GM19193 (cell line): ENCODE results near the gene LGI1.

Experiments
- POLR2A ChIP-seq: IDR thresholded peaks from 4 replicates; pipeline ENCODE4 v1.6.1; 2011; ENCODE audit not compliant: insufficient read depth, insufficient read length; ENCODE audit errors: extremely low read depth

LGI1 gene

DNA sequence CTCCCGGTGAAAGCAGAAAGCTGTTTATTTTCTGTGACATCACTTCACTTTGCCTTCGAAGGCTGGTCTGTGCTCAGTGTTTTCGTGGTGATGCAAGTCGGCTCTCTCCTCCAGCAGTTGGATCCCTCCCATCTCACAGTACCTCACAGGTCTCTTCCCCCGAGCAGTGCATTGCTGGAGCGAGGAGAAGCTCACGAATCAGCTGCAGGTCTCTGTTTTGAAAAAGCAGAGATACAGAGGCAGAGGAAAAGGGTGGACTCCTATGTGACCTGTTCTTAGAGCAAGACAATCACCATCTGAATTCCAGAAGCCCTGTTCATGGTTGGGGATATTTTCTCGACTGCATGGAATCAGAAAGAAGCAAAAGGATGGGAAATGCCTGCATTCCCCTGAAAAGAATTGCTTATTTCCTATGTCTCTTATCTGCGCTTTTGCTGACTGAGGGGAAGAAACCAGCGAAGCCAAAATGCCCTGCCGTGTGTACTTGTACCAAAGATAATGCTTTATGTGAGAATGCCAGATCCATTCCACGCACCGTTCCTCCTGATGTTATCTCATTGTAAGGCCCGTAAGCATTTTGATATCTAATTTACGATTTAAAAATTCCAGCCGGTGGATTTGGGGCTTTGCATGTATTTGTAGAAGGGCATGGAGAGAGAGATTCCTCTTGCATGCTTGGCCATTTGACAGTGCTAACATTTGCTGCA lies at the start of gene LGI1:
TSS of gene LGI1 (plus strand) at position 136 of the 707 bp plus-strand sequence. CDS start at position 345, 209 bp downstream.
- no peak for TF ChIP-seq POLR2A

DNA sequence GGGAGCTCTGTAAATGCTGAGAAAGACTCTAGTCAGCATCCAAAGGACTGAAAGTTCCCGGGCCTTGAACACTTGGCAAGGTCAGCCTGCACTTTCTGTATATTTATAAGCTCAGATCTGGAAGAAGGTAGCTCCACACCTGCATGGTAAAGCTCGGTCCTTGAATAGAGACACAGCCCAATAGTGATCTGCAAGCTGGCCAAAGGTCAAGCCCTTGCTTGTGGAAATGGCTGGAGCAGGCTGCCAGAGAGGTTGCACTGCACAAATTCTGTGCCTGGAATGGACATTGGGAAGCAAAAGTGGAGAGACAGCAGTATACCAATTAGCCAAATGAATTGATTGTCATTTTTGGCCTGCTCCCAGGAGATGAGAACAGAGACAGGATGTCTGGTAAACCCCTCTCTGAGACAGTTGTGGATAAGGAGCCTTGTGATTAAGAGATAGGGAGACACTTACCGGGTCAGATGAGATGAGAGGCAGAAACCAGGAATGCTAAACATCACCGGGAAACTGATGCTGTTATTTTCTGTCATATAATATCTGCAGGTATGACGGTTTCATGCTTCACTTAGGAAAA lies 47.3 kb upstream of the LGI1 start:
- TF ChIP-seq POLR2A: no peak

DNA sequence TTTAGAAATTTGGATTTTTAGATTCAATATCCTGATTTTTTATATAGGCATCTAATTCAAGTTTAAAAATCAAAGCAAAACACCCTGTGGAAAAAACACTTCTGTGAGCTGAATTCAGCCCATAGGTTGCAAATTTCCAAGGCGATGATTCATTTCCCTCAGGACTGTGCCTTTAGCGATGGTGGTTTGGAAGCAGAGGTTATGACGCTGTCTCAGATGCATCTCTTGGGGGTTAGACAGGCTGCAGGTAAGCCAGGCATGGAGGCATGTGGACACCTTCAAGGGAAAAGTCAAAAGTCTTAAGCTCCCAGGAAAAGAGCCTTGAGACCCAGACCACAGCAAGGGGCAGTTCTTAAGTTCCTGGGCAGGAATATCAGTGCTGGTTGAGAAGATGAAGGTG lies 45.8 kb upstream of the LGI1 start:
- TF ChIP-seq POLR2A: no peak

DNA sequence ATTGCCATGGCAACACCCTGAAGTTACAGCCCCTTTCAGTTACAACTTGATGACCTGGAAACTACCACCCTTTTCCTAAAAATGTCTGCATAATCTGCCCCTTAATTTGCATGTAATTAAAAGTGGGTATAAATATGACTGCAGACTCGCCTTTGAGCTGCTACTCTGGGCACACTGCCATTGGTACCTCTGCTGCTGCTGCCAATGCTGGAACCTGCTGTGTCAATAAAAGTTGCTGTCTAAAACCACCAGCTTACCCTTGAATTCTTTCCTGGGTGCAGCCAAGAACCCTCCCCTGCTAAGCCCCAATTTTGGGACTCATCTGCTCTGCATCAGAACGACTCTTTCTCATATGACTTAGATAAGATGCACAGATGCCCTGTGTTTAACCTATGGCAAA lies 45.1 kb upstream of the LGI1 start:
- TF ChIP-seq POLR2A: no peak

DNA sequence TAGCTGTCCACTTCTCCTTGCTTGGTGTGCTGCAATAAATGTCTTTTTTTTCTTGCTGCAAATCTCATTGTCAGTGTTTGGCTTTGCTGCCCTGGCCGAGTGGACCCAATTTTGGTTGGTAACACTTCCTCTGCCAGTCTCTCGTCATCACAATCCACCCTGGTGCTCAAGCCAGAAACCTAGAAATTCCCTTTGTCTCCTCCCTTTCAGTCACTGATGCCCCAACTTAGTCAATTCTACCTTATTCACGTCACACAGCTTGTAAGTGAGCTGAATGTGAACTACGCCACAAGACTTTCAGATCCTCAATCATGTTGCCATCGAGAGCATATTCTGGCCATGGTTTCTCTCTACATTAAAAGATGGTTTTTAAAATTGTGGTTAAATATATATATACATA lies 42.4 kb upstream of the LGI1 start:
- no peak for TF ChIP-seq POLR2A

DNA sequence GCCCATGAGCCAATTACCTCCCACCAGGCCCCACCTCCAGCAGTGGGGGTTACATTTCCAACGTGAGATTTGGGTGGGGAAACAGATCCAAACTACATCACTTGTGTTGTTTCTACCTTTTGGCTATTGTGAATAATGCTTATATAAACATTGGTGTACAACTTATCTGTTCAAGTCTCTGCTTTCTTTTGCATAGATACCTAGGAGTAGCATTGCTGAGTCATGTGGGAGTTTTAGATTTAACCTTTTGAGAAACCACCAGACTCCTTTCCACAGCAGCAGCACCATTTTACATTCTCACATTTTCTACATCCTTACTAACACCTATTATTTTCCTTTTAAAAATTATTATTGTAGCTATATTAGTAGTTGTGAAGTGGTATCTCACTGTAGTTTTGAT lies 41.0 kb upstream of the LGI1 start:
- TF ChIP-seq POLR2A: no peak

DNA sequence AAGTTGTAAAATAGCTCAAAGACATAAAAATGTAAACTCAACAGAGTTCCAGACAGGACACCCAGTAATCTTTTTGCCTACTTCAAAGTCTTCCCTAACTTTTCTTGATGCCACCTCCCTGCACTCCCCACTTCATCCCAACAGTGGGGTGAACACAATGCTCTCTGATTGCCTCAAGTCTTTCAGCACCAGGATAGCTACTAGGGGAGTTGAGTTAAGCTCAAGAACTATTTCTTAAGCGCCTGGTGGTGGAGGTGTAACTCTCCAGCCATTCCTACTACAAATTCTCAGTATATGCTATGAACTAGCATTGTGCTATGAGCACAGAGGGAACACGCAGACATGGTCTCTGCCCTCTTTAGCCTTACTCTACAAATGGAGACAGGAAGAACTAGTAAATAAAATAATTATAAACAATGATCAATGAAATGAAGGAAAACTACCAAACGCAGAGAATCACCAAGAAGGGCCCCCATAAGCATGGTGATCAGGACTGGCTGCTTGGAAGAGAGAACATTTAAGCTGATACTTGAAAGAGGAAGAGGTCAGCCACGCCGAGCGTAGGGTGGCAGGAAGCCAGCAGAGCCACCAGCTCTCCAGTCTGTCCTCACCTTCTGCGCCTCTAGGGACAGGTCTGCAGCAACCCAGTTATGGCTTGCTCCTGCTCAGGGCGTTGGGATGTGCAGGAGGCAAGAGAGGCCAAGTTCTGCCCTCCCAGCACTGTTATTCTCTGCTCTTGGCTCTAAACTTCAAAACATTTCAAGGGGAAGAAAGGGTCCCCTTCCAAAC lies 38.6 kb upstream of the LGI1 start:
- TF ChIP-seq POLR2A: no peak

DNA sequence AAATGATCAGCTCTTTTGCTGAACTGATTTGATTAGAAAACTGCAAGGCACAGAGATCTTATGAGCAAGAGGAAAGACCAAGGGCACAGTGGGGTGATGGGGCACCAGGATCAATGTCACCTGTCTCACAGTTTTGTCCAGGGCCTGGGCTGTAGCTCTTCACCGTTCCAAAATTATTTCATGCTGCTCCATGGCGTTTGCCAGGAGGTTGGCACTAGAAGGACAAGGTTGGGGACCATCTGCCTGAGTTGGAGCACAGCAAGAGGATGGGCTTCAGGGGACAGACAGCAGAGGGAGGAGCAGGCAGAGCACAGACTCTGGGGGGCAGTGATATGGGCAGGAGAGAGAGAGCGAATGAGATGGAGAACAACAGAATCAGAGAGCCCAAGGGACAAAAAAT lies 37.8 kb upstream of the LGI1 start:
- no peak for TF ChIP-seq POLR2A

DNA sequence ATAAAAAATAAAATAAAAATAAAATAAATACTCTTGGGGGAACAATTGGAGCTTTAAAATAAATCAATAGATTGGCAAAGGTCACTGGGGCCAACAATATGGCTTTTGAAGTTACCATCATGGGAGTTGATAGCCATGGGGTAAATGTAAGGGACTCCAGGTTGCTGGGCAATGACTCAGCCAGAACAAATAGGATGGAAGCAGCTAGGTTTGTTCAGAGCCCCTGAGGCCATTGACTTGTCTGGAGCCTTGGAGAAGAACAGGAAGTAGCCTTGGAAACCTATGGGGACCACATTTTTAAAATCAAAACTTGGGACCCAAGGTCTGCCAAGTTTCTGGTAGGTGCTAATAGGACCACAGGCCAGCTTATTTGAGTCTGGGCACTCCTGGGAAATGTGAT lies 35.2 kb upstream of the LGI1 start:
- no peak for TF ChIP-seq POLR2A

DNA sequence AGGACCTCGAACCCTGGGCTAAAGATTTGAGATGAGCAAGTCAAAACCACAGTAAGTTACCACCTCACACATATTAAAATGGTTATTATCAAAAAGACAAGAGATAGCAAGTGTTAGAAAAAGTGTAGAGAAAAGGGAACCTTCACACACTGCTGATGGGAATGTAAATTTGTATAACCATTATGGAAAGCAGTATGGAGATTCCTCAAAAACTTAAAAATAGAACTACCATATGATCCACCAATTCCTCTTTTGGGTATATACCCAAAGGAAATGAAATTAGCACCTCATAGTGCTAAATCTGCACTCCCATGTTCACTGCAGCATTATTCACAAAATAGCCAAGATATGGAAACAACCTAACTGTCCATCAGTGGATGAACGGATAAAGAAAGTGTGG lies 34.6 kb upstream of the LGI1 start:
- no peak for TF ChIP-seq POLR2A

DNA sequence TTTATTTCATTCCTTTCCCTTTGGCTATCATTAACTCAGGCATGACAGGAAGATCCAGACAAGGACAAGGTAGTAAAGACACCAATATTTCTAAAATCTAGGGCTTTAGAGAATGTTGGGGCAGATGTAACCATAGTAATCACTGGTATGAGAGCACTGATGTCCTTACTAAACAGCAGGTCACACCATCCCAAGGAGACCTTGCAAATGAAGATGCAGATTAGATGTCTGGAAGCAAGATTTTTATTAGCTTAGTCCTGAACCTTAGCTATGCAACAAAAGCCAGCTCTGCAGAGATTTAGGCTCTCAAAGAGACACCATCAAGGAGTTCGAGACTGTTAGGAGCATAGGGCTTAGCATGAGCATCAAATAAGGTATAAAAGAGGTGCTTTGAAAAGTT lies 31.7 kb upstream of the LGI1 start:
- no peak for TF ChIP-seq POLR2A

DNA sequence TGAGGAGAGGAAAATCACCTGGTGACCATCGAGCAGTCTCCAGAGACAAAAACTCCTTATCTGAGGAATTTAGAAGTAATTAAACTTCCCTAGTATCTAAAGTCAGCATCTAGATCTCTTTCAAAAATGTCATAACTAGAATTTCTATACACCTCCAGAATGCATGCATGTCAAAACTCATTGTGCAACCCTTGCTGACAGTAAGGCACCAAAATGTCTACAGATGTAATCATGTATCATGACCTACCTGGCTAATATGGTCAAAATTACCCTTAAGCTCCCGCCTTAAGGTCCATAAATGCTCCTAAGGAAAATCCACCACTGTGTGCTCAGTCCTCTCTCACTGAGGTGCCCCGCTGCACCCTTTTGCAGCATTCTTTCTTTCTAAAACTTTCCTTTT lies 16.4 kb upstream of the LGI1 start:
- no peak for TF ChIP-seq POLR2A

DNA sequence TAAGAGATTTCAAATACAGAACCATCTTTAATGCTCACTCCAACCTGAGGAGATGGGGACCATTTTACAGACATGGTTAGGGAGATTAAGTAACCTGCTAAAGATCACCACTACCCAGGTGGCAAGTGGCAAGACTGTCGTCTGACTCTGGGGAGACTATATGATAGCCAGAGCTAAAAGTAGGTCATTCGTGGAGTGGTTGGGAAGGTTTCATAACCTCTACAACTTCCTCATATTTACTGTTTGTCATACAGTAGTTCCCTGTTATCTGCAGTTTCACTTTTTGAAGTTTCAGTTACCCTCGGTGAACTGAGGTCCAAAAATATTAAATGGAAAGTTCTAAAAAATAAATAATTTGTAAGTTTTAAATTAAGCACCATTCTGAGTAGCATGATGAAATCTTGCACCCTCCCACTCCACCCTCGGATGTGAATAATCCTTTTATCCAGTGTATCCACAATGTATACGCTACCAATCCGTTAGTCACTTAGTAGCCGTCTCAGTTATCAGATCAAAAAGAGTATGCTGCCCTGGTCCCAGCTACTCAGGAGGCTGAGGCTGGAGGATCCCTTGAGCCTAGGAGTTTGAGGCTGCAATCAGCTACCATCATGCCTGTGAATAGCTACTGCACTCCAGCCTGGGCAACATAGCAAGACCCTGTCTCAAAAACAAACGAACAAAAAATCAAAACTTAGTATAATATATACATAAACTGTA lies 14.9 kb upstream of the LGI1 start:
- no peak for TF ChIP-seq POLR2A

DNA sequence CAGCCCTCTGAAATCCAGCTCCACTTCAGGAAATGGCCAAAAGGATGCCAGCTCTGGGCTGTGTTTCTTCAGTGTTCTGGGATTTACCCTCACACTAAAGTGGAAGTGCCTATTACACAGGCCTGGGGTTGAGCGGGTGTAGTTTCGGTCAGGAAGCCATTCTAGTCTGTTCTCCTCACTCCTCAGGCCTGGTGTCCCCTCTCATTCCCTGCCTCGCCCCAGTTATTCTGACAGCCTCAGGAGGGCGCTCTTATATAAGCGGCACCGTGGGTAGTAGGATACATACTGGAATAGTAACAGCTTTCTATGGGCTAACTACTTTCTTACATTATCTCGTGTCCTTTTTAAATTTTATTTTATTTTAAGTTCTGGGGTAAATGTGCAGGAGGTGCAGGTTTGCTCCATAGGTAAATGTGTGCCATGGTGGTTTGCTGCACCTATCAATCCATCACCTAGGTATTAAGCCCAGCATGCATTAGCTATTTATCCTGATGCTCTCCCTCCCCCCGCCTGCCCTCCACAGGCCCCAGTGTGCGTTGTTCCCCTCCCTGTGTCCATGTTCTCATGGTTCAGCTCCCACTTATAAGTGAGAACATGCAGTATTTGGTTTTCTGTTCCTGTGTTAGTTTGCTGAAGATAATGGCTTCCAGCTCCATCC lies 12.2 kb upstream of the LGI1 start:
- TF ChIP-seq POLR2A: no peak

DNA sequence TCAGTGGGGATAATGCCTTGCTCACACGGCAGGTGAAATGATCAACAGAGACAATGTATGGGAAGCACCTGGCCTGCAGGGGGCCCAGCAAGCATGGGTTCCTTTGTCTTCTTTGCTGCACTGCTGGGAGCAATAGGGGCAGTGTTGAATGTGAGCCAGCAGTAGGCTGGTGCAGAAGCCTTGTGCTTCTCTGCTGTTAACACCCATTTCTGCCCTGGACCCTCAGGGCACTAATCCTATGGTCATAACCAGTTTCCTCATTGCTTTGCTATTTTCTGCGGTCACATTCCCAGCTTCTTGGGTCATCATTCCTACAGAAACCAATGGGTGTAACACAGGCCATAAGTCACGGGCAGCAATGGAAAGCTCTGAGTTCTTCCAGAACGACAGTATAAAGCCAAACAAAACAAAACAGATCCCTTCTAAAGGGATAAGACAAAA lies 10.9 kb upstream of the LGI1 start:
- no peak for TF ChIP-seq POLR2A
